Prostate gland (tissue), 2 donors: ENCODE results near the gene CYP2A6. TPM values are rescaled to one million over a fixed set of nuclear protein-coding genes. Genes with fewer than 3 reads are reported as not detected.

Experiments used
- DNase-seq: peaks from one replicate; pipeline ENCODE4 v3.0.0-alpha.2; 2019; ENCODE audit warnings: low spot score
- H3K27ac ChIP-seq, 2 donors: fragments of 200-600 bp; sonication (generic); 2 replicates each; pipeline ENCODE4 v1.5.1; 2017 to 2019
- H3K27me3 ChIP-seq: fragments of 200-600 bp; sonication (generic); replicated peaks from 2 replicates; pipeline ENCODE4 v1.5.1; 2019; ENCODE audit not compliant: insufficient read depth
- H3K36me3 ChIP-seq, 2 donors: fragments of 200-600 bp; sonication (generic); 1 replicate in 1 of 2; 2 replicates in 1 of 2; pipeline versions ENCODE4 v1.5.1 to v1.8.1; 2017 to 2019
- H3K4me1 ChIP-seq: fragments of 200-600 bp; sonication (generic); replicated peaks from 2 replicates; pipeline ENCODE4 v1.5.1; 2019
- H3K4me3 ChIP-seq, 2 donors: fragments of 200-600 bp; sonication (generic); 2 replicates each; pipeline ENCODE4 v1.5.1; 2017 to 2019
- H3K9me3 ChIP-seq: fragments of 200-600 bp; sonication (generic); 2 replicates; pipeline ENCODE4 v1.5.1; 2017
- CTCF ChIP-seq, 4 experiments: fragments of 200-600 bp in 2 of 4; fragments of 450-650 bp in 2 of 4; sonication (generic) in 2 of 4; IDR thresholded peaks; 1 replicate in 3 of 4; 2 replicates in 1 of 4; pipeline ENCODE4 v1.5.1; 2016 to 2019; ENCODE audit warnings: antibody characterized with exemption in 4 of 4, mild to moderate bottlenecking in 2 of 4, moderate library complexity in 2 of 4
- POLR2A ChIP-seq: fragments of 450-650 bp; IDR thresholded peaks from one replicate; pipeline ENCODE4 v1.6.1; 2016; ENCODE audit warnings: antibody characterized with exemption, mild to moderate bottlenecking
- POLR2AphosphoS5 ChIP-seq: sonication (generic); formaldehyde crosslinking; IDR thresholded peaks from one replicate; pipeline ENCODE4 v1.6.1; 2017; ENCODE audit warnings: antibody characterized with exemption
- WGBS: methylation state at CpG from one replicate; pipeline ENCODE4 v1.1.5; 2018; 5-methylcytosine and 5-hydroxymethylcytosine counted together
- intact Hi-C: fragments of 100-400 bp; cut with DNase I; formaldehyde crosslinking; loops from one replicate; pipeline ENCODE4 v1.14.2; 2022
- total RNA-seq, 2 donors: library from RNA; depleted of rRNA; stranded (reverse); fragments of >200 nt; gene quantifications; one replicate each; pipeline ENCODE4 v1.1.0, GENCODE V29; 2016

Gene CYP2A6
- total RNA-seq, 2 donors from 2014 or later = 1.1 TPM; not detected in 1

GRCh38 chr19:40803170-40803856 lies 46.9 kb downstream of the CYP2A6 start:
- H3K27ac ChIP-seq = peak overlapping the region; percentile 72 to 97
- peaks cover 67% of the 10 kb centered on the region for H3K4me1 ChIP-seq
- DNase-seq = no peak
- no peaks in the 10 kb centered on the region for H3K9me3 ChIP-seq
- peak; percentile 49 for TF ChIP-seq POLR2A
- no peak for TF ChIP-seq CTCF (IDR thresholded peaks at IDR 0.05)
- H3K36me3 ChIP-seq = peaks cover 0 to 6% of the 10 kb centered on the region in 2 donors
- H3K27me3 ChIP-seq = no peaks in the 10 kb centered on the region
- 35% methylated on average over 9 of the region's 9 CpGs for WGBS
- H3K4me3 ChIP-seq = no peak overlapping the region
- intact Hi-C loops = no loop called here

- Histone ChIP-seq H3K4me3 (peak overlapping the region in 1 of 2 donors; percentile 6), H3K27me3 (no peaks in the 10 kb centered on the region), H3K9me3 (no peaks in the 10 kb centered on the region), H3K27ac (peak overlapping the region; percentile 72 to 97), H3K36me3 (peaks cover 0 to 6% of the 10 kb centered on the region in 2 donors), H3K4me1 (peaks cover 67% of the 10 kb centered on the region)
- WGBS = 12% methylated on average over 11 of the region's 11 CpGs
- DNase-seq = no peak
- TF ChIP-seq POLR2A = peak; percentile 24
- peak; percentile 43 for TF ChIP-seq POLR2AphosphoS5
- no peak for TF ChIP-seq CTCF (IDR thresholded peaks at IDR 0.05)
- intact Hi-C loops = no loop called here
Measured at GRCh38 chr19:40802300-40803169, 47.7 kb downstream of the CYP2A6 start.

DNA sequence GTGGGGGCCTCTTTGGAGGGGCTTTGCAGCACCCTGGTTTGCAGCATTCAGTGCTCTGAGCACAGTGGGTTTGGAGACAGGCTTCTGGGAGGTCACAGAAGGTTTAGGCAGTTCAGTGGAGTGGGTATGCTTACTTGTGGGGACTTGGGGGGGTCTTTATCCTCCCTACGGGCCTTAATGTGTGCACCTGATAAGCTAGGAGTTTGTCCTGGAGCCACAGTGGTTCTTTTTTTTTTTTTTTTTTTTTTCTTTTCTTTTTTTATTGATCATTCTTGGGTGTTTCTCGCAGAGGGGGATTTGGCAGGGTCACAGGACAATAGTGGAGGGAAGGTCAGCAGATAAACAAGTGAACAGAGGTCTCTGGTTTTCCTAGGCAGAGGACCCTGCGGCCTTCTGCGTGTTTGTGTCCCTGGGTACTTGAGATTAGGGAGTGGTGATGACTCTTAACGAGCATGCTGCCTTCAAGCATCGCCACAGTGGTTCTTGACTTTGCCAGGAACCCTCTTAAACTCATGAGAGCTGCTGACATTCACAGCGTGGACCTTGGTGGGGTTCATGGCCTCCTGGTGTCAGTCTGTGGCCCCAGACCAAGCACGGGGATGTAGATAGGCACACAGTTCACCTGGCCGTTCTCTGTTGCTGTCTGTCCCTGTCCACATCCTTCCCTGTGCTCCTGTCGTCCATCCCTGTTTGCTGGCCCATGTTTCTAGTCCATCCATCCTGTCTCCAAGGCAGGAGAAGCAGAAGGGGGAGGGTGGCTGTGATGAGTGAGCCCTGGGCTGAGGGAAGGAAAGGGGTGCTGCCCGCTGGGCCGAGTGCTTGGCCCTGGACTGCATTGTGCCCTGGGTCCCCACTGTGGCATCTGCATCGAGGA lies 48.6 kb downstream of the CYP2A6 start:
- H3K27ac ChIP-seq = peak overlapping the region; percentile 72 to 97
- WGBS = 43% methylated on average over 13 of the region's 13 CpGs
- no peaks in the 10 kb centered on the region for H3K9me3 ChIP-seq
- intact Hi-C loops = no loop called here
- H3K27me3 ChIP-seq = no peaks in the 10 kb centered on the region
- H3K36me3 ChIP-seq = peaks cover 0 to 6% of the 10 kb centered on the region in 2 donors
- peaks cover 60% of the 10 kb centered on the region for H3K4me1 ChIP-seq
- no peak for DNase-seq
- TF ChIP-seq POLR2AphosphoS5 (no peak), CTCF (IDR thresholded peaks at IDR 0.05) (no peak), POLR2A (no peak)
- peak overlapping the region in 1 of 2 donors; percentile 6 for H3K4me3 ChIP-seq

DNA sequence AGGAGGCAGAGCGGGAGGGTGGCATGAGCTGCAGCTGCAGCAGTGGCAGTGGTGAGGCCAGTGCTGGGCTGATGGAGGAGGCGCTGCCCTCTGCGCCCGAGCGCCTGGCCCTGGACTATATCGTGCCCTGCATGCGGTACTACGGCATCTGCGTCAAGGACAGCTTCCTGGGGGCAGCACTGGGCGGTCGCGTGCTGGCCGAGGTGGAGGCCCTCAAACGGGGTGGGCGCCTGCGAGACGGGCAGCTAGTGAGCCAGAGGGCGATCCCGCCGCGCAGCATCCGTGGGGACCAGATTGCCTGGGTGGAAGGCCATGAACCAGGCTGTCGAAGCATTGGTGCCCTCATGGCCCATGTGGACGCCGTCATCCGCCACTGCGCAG lies 49.3 kb downstream of the CYP2A6 start:
- Histone ChIP-seq H3K27ac (peak overlapping the region; percentile 93 to 97), H3K9me3 (no peaks in the 10 kb centered on the region), H3K4me1 (peaks cover 55% of the 10 kb centered on the region), H3K36me3 (peaks cover 0 to 6% of the 10 kb centered on the region in 2 donors), H3K4me3 (peak overlapping the region in 1 of 2 donors; percentile 98), H3K27me3 (no peaks in the 10 kb centered on the region)
- TF ChIP-seq POLR2A = no peak
- TF ChIP-seq POLR2AphosphoS5 = no peak
- TF ChIP-seq CTCF (IDR thresholded peaks at IDR 0.05) = no peak
- DNase-seq = no peak
- intact Hi-C loops = no loop called here
- WGBS = 86% methylated on average over 26 of the region's 27 CpGs
